Chondrocyte (in vitro differentiated cells): ENCODE results near the gene B3GNT4. TPM values are rescaled to one million over a fixed set of nuclear protein-coding genes. Genes with fewer than 3 reads are reported as not detected.
A peak's percentile ranks its signal among the peaks of the same experiment; 100 is the strongest.

Experiments used
- DNase-seq: peaks from one replicate; pipeline ENCODE4 v3.0.0; 2021; ENCODE audit warnings: mixed read lengths, low spot score
- H3K27ac Mint-ChIP-seq: one replicate; pipeline ENCODE4 v1.8.0; 2021; ENCODE audit warnings: mild to moderate bottlenecking, moderate library complexity, mixed read lengths; ENCODE audit not compliant: unreplicated experiment
- H3K27me3 Mint-ChIP-seq: 2 replicates; pipeline ENCODE4 v1.8.0; 2021; ENCODE audit warnings: low read depth, mixed read lengths
- H3K36me3 Mint-ChIP-seq: 2 replicates; pipeline ENCODE4 v1.8.0; 2021; ENCODE audit warnings: low read depth, mixed read lengths
- H3K4me1 Mint-ChIP-seq: 2 replicates; pipeline ENCODE4 v1.8.0; 2021; ENCODE audit warnings: low read depth, mild to moderate bottlenecking, mixed read lengths
- H3K4me3 Mint-ChIP-seq: one replicate; pipeline ENCODE4 v1.8.0; 2021; ENCODE audit warnings: mild to moderate bottlenecking, moderate library complexity, mixed read lengths; ENCODE audit not compliant: unreplicated experiment
- H3K9me3 Mint-ChIP-seq: 2 replicates; pipeline ENCODE4 v1.8.0; 2021; ENCODE audit warnings: low read depth, mixed read lengths
- long read RNA-seq: library from polyadenylated mRNA; stranded (forward); transcript quantifications from one replicate; pipeline ENCODE4 v2.0.0, GENCODE V29; 2021
- total RNA-seq: library from RNA; stranded (reverse); gene quantifications from 3 replicates; pipeline ENCODE4 v1.2.1, GENCODE V29; 2021
- TF ChIP-seq, protein P1 (sequence below): fragments of 200-600 bp; sonication (generic); IDR thresholded peaks from 2 replicates; pipeline ENCODE4 v1.5.0; 2021; ENCODE audit warnings: antibody characterized with exemption, mild to moderate bottlenecking, moderate library complexity

B3GNT4 gene
- 0.22 to 1.0 TPM (median 0.77 TPM) in 3 replicates for total RNA-seq
- long read RNA-seq = 0 reads

DNA sequence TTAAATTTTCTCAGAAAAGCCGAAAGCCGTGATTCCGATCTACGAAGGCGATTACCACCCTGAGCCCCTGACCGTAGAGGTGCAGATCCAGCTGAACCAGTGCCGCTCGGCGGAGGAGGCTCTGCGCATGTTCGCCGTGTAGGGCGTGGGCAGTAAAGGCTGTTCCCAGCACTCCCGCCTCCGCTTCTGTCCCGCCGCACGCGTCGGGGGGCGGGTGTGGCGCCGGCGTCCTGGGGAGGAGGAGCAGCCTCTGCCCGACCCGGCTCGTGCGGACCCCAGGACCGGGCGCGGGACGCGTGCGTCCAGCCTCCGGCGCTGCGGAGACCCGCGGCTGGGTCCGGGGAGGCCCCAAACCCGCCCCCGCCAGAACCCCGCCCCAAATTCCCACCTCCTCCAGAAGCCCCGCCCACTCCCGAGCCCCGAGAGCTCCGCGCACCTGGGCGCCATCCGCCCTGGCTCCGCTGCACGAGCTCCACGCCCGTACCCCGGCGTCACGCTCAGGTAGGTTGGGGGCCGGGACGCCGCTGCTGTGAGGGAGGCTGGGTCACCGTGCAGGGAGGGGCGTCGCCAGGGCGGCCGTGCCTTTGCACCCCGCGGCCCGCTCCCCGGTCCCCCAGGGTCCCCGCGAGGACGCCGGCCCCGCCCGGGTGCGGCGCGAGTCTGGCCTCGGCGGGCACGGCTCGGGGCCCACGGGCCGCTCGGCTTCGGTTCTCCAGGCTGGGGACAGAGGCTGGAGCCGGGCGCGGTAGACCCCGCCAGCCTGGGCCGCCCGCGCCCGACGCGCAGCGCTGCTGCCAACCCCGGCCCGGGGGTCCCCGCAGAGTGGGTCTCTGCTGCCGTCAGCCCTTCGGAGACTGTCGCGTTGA is at the start of gene B3GNT4:
Gene B3GNT4 (plus strand): TSS at position 409 of the 866 bp plus-strand sequence. CDS start 910 bp downstream, outside the sequence.
- Mint-ChIP-seq H3K27ac (no peak within 1 kb of the TSS), H3K9me3 (no peaks in the 10 kb centered on the region), H3K36me3 (peaks cover 12% of the 10 kb centered on the region), H3K27me3 (peaks cover 8% of the 10 kb centered on the region), H3K4me3 (peak within 1 kb of the TSS; percentile 75), H3K4me1 (peaks cover 12% of the 10 kb centered on the region)
- no peak for DNase-seq
- TF ChIP-seq, protein P1, sequence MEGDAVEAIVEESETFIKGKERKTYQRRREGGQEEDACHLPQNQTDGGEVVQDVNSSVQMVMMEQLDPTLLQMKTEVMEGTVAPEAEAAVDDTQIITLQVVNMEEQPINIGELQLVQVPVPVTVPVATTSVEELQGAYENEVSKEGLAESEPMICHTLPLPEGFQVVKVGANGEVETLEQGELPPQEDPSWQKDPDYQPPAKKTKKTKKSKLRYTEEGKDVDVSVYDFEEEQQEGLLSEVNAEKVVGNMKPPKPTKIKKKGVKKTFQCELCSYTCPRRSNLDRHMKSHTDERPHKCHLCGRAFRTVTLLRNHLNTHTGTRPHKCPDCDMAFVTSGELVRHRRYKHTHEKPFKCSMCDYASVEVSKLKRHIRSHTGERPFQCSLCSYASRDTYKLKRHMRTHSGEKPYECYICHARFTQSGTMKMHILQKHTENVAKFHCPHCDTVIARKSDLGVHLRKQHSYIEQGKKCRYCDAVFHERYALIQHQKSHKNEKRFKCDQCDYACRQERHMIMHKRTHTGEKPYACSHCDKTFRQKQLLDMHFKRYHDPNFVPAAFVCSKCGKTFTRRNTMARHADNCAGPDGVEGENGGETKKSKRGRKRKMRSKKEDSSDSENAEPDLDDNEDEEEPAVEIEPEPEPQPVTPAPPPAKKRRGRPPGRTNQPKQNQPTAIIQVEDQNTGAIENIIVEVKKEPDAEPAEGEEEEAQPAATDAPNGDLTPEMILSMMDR = no peak

DNA sequence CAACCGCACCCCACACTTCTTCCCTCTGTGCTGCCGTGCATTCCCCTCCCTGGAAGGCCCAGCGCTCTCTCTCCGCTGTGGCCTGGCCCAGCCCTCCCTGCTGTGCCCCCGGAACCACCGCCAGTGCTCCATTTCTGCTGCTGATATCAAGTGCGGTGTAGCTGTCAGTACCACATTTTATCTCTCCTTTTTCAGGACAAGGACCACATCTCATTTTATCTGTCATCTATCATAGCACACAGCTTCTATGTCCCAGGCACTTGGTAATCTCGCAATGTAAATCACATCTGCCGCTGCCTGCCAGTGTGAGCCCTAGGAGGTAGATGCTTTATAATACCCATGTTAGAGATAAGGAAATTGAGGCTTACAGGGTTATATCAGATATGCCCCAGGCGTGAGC is 47.8 kb upstream of the B3GNT4 start:
- no peak overlapping the region for H3K4me3 Mint-ChIP-seq
- no peak overlapping the region for H3K27ac Mint-ChIP-seq

DNA sequence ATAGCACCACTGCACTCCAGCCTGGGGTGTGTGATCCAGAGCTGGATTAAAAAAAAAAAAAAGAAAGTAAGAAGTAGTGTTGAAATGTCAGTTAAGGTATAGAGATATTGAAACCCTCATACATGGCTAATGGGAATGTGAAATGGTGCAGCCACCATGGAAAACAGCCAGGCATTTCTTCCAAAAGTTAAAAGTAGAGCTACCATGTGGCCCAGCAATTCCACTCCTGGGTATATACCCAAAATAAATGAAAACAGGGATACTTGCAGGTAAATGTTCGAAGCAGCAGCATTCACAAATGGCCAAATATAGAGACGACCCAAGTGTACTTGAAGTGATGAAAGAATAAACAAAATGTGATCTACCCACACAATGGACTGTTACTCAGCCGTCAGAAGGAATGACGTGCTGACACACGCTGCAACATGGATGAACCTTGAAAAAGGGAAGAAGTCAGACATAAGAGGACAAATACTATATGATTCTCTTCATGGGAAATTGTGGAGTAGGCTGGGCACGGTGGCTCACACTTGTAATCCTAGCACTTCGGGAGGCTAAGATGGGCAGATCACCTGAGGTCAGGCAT is 44.7 kb upstream of the B3GNT4 start:
- H3K27me3 Mint-ChIP-seq = no peaks in the 10 kb centered on the region
- no peak overlapping the region for H3K27ac Mint-ChIP-seq
- no peak overlapping the region for H3K4me3 Mint-ChIP-seq
- DNase-seq = no peak
- H3K9me3 Mint-ChIP-seq = no peaks in the 10 kb centered on the region
- TF ChIP-seq, protein P1 = no peak
- no peaks in the 10 kb centered on the region for H3K36me3 Mint-ChIP-seq
- no peaks in the 10 kb centered on the region for H3K4me1 Mint-ChIP-seq

More for the DNA sequence above, 47.8 kb upstream of the B3GNT4 start:
- Mint-ChIP-seq H3K36me3 (no peaks in the 10 kb centered on the region), H3K9me3 (no peaks in the 10 kb centered on the region), H3K27me3 (no peaks in the 10 kb centered on the region), H3K4me1 (no peaks in the 10 kb centered on the region)
- TF ChIP-seq, protein P1 = no peak
- DNase-seq = no peak

DNA sequence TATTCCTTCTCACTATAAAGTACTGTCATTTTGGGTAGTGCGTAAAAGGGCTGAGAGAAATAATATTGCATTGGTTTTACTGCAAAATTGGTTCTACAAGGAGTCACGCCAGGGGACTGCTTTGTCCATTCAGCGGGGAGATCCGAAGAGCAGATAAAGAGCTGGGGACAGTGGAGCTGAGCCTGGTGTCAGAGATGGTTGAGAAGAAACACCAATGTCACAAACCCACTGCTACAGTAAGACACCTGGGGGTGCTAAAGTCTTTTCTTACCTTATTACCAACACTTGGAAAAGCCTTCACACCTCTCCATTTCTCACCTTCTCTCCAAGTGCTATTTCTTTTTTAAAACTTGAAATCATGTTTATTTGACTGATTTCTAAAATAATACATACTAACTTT is 43.6 kb upstream of the B3GNT4 start:
- no peaks in the 10 kb centered on the region for H3K9me3 Mint-ChIP-seq
- no peak for DNase-seq
- H3K27ac Mint-ChIP-seq = no peak overlapping the region
- H3K36me3 Mint-ChIP-seq = no peaks in the 10 kb centered on the region
- H3K27me3 Mint-ChIP-seq = no peaks in the 10 kb centered on the region
- no peak overlapping the region for H3K4me3 Mint-ChIP-seq
- H3K4me1 Mint-ChIP-seq = no peaks in the 10 kb centered on the region
- TF ChIP-seq, protein P1 = no peak

DNA sequence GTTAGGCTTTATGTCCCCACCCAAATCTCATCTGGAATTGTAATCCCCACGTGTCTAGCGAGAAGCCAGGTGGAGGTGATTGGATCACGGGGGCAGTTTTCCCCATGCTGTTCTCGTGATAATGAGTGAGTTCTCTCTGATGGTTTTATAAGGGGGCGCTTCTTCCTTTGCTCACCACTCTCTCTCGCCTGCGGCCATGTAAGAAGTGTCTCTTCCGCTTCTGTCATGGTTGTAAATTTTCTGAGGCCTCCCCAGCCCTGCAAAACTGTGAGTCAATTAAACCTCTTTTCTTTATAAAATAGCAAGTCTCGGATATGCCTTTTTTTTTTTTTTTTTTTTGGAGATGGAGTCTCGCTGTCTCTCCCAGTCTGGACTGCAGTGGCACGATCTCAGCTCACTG is 42.7 kb upstream of the B3GNT4 start:
- H3K27ac Mint-ChIP-seq = no peak overlapping the region
- DNase-seq = no peak
- no peak overlapping the region for H3K4me3 Mint-ChIP-seq
- no peaks in the 10 kb centered on the region for H3K36me3 Mint-ChIP-seq
- TF ChIP-seq, protein P1 = no peak
- no peaks in the 10 kb centered on the region for H3K27me3 Mint-ChIP-seq
- H3K9me3 Mint-ChIP-seq = no peaks in the 10 kb centered on the region
- H3K4me1 Mint-ChIP-seq = no peaks in the 10 kb centered on the region
